SK-N-SH treated with all-trans-retinoic acid at 6 μM for 48 hours (cell line): ENCODE results near the gene SCAND1.

ENCODE experiments used
- PATZ1 ChIP-seq: fragments of 250-450 bp; sonication (Bioruptor Pico); IDR thresholded peaks from 2 replicates; pipeline ENCODE4 v1.8.0; 2020; ENCODE audit warnings: mild to moderate bottlenecking, moderate library complexity, borderline replicate concordance
- POU6F1 ChIP-seq: fragments of 250-450 bp; sonication (Bioruptor Pico); IDR thresholded peaks from 2 replicates; pipeline ENCODE4 v1.8.0; 2021; ENCODE audit warnings: low read depth, mild to moderate bottlenecking, moderate library complexity, borderline replicate concordance
- SNAI2 ChIP-seq: fragments of 250-450 bp; sonication (Bioruptor Pico); IDR thresholded peaks from 2 replicates; pipeline ENCODE4 v1.5.0; 2020; ENCODE audit warnings: mild to moderate bottlenecking, moderate library complexity
- TSHZ2 ChIP-seq: fragments of 250-450 bp; sonication (Bioruptor Pico); IDR thresholded peaks from 2 replicates; pipeline ENCODE4 v1.5.0; 2020; ENCODE audit warnings: mild to moderate bottlenecking, moderate library complexity
- ZNF565 ChIP-seq: fragments of 450-650 bp; formaldehyde crosslinking; conservative IDR thresholded peaks from 2 replicates; pipeline ENCODE4 v1.5.0; 2020; ENCODE audit warnings: low read depth, mild to moderate bottlenecking, moderate library complexity
- ZNF8 ChIP-seq: fragments of 450-650 bp; formaldehyde crosslinking; IDR thresholded peaks from 2 replicates; pipeline ENCODE4 v1.5.0; 2020; ENCODE audit warnings: mild to moderate bottlenecking, moderate library complexity

GRCh38 chr20:35908007-35908406, 46.3 kb downstream of the SCAND1 start:
- TF ChIP-seq PATZ1 (CRISPR knock-in tag): no peak
- TF ChIP-seq ZNF8 (CRISPR knock-in tag): no peak
- TF ChIP-seq ZNF565: no peak
- no peak for TF ChIP-seq TSHZ2
- TF ChIP-seq POU6F1: no peak
- no peak for TF ChIP-seq SNAI2 (CRISPR knock-in tag)
